ENCODE measurements around the gene METTL5.
A peak's percentile ranks its signal among the peaks of the same experiment; 100 is the strongest.

METTL5 gene

GRCh38 chr2:169776252-169776761 lies 48.4 kb downstream of the METTL5 start:
- no peak overlapping the region for H3K4me3 Mint-ChIP-seq
- H3K4me1 Mint-ChIP-seq (ENCODE audit: low read depth) = no peaks in the 10 kb centered on the region
- no peak overlapping the region for H3K27ac Mint-ChIP-seq
- no peaks in the 10 kb centered on the region for H3K27me3 Mint-ChIP-seq
- no peaks in the 10 kb centered on the region for H3K36me3 Mint-ChIP-seq (ENCODE audit: low read depth)
- H3K9me3 Mint-ChIP-seq = no peaks in the 10 kb centered on the region

DNA sequence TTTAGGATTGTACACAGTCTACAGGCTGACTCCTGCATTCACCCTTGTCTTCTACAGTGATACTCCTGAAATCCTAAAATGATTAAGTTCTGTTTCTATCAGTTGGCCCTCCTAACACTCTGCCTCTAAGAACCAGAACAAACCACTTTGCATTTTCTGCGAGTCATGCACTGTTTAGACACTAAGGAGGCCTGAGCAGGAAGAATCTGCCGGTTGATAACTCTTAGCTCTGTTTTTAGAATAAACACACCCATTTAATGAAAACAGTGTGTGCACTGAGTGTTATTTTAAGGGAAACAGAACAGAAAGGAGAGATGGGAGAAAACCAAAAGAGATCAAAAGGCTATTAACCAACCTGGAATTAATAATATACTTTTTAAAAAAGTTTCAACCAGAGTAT lies 48.9 kb downstream of the METTL5 start:
- no peak overlapping the region for H3K27ac Mint-ChIP-seq
- H3K4me3 Mint-ChIP-seq = no peak overlapping the region
- no peaks in the 10 kb centered on the region for H3K36me3 Mint-ChIP-seq (ENCODE audit: low read depth)
- no peaks in the 10 kb centered on the region for H3K27me3 Mint-ChIP-seq
- H3K9me3 Mint-ChIP-seq = no peaks in the 10 kb centered on the region
- no peaks in the 10 kb centered on the region for H3K4me1 Mint-ChIP-seq (ENCODE audit: low read depth)

DNA sequence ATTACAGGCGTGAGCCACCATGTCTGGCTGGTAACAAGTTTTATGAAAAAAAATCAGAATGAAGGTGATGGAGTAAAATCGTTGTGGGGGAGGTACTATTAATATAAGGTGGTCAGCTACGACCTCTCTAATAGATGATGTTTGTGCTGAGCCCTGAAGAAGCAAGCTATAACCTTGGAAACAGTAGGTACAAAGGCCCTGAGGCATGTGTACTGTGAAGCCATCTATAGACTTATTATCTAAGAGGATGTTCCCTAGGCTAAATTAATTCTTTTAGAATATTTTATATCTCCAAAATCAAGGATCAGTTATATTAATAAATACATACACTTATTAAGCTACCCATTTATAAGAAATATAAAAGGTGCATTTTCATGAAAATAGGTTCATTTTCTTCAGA lies 49.4 kb downstream of the METTL5 start:
- Mint-ChIP-seq H3K4me3 (no peak overlapping the region), H3K9me3 (no peaks in the 10 kb centered on the region), H3K4me1 (ENCODE audit: low read depth) (no peaks in the 10 kb centered on the region), H3K36me3 (ENCODE audit: low read depth) (no peaks in the 10 kb centered on the region), H3K27ac (no peak overlapping the region), H3K27me3 (no peaks in the 10 kb centered on the region)

GRCh38 chr2:169772651-169773050 lies 52.1 kb downstream of the METTL5 start:
- Mint-ChIP-seq H3K9me3 (no peaks in the 10 kb centered on the region), H3K4me3 (no peak overlapping the region), H3K27me3 (peaks cover 7% of the 10 kb centered on the region), H3K36me3 (ENCODE audit: low read depth) (no peaks in the 10 kb centered on the region), H3K4me1 (ENCODE audit: low read depth) (peaks cover 8% of the 10 kb centered on the region), H3K27ac (no peak overlapping the region)

GRCh38 chr2:169771612-169772011 lies 53.1 kb downstream of the METTL5 start:
- H3K4me3 Mint-ChIP-seq = no peak overlapping the region
- no peaks in the 10 kb centered on the region for H3K9me3 Mint-ChIP-seq
- peaks cover 16% of the 10 kb centered on the region for H3K4me1 Mint-ChIP-seq (ENCODE audit: low read depth)
- no peaks in the 10 kb centered on the region for H3K36me3 Mint-ChIP-seq (ENCODE audit: low read depth)
- peaks cover 14% of the 10 kb centered on the region for H3K27me3 Mint-ChIP-seq
- no peak overlapping the region for H3K27ac Mint-ChIP-seq

- Mint-ChIP-seq H3K4me1 (ENCODE audit: low read depth) (peaks cover 16% of the 10 kb centered on the region), H3K4me3 (no peak overlapping the region), H3K36me3 (ENCODE audit: low read depth) (no peaks in the 10 kb centered on the region), H3K9me3 (no peaks in the 10 kb centered on the region), H3K27me3 (peaks cover 14% of the 10 kb centered on the region), H3K27ac (no peak overlapping the region)
Measured at GRCh38 chr2:169771021-169771420, 53.7 kb downstream of the METTL5 start.

- H3K4me1 Mint-ChIP-seq (ENCODE audit: low read depth) = peaks cover 16% of the 10 kb centered on the region
- no peaks in the 10 kb centered on the region for H3K9me3 Mint-ChIP-seq
- no peak overlapping the region for H3K27ac Mint-ChIP-seq
- H3K4me3 Mint-ChIP-seq = peak overlapping the region; percentile 68
- peaks cover 14% of the 10 kb centered on the region for H3K27me3 Mint-ChIP-seq
- no peaks in the 10 kb centered on the region for H3K36me3 Mint-ChIP-seq (ENCODE audit: low read depth)
Measured at GRCh38 chr2:169768262-169768995, 56.3 kb downstream of the METTL5 start.

DNA sequence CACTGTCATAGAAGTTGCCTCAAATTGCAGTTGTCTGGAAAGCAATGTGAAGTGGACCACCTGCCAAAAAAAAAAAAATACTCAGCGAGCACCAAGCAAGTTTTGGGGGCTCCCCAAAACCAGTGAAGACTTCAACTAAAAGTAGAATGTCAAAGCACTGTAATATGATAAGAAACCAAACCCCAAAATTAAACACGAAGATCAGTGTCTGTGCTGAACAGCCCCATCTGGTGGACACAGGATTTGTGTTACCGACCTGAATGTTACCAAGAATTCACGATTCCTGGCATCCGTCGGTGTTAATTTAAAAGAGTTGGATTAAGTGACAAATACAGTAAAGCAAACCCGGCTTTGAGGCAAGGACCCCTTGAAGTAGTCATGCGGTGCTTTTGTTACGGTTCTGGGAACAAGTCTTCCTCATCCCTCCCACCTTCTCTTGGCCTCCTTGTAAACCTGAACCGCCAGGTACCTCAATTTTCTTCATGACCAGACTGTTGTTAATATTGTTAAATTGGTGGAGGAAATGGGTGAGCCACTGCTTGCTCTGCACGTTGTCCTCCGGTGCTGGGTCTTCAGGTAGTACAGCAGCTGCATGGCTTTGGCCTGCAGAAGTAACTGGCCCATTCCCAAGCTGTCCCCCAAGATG lies 57.3 kb downstream of the METTL5 start:
- Mint-ChIP-seq H3K27ac (no peak overlapping the region), H3K4me3 (no peak overlapping the region), H3K9me3 (no peaks in the 10 kb centered on the region), H3K27me3 (peaks cover 14% of the 10 kb centered on the region), H3K36me3 (ENCODE audit: low read depth) (no peaks in the 10 kb centered on the region), H3K4me1 (ENCODE audit: low read depth) (peaks cover 16% of the 10 kb centered on the region)

GRCh38 chr2:169765523-169765922 lies 59.2 kb downstream of the METTL5 start:
- Mint-ChIP-seq H3K27me3 (peaks cover 14% of the 10 kb centered on the region), H3K4me1 (ENCODE audit: low read depth) (peaks cover 27% of the 10 kb centered on the region), H3K36me3 (ENCODE audit: low read depth) (no peaks in the 10 kb centered on the region), H3K27ac (no peak overlapping the region), H3K4me3 (no peak overlapping the region), H3K9me3 (no peaks in the 10 kb centered on the region)

GRCh38 chr2:169761970-169762292 lies 62.8 kb downstream of the METTL5 start:
- no peaks in the 10 kb centered on the region for H3K36me3 Mint-ChIP-seq (ENCODE audit: low read depth)
- H3K4me1 Mint-ChIP-seq (ENCODE audit: low read depth) = peaks cover 12% of the 10 kb centered on the region
- no peaks in the 10 kb centered on the region for H3K9me3 Mint-ChIP-seq
- no peak overlapping the region for H3K27ac Mint-ChIP-seq
- no peak overlapping the region for H3K4me3 Mint-ChIP-seq
- H3K27me3 Mint-ChIP-seq = no peaks in the 10 kb centered on the region
